H1 (cell line): ENCODE results near the gene EAF2. TPM values are rescaled to one million over a fixed set of nuclear protein-coding genes. Genes with fewer than 3 reads are reported as not detected.
A peak's percentile ranks its signal among the peaks of the same experiment; 100 is the strongest.

Experiments
- CTCF ChIA-PET: fragments of 300-600 bp; sonication (Branson Sonifier 250); formaldehyde crosslinking; loops from one replicate; lab custom pipeline; 2021; ENCODE audit not compliant: partially characterized antibody; lab: Charles Lee
- POLR2A ChIA-PET: fragments of 300-600 bp; sonication (Branson Sonifier 250); formaldehyde crosslinking; loops from one replicate; lab custom pipeline; 2021; ENCODE audit warnings: inconsistent platforms; ENCODE audit not compliant: partially characterized antibody; lab: Charles Lee
- DNase-seq, 2 experiments: peaks; one replicate each; pipeline versions ENCODE4 v3.0.0 to v3.0.0-alpha.2; 2010 to 2022; ENCODE audit warnings: low spot score in 2 of 2, low read depth in 1 of 2, mixed read lengths in 1 of 2
- FAIRE-seq: peaks from 2 replicates; lab custom pipeline; 2011; peaks lifted over from hg19 to GRCh38; lab: Jason Lieb, UNC
- H2AFZ ChIP-seq: 2 replicates; pipeline ENCODE4 v1.8.1; 2012; ENCODE audit warnings: low read length, inconsistent platforms
- H2AK5ac ChIP-seq: 2 replicates; pipeline ENCODE4 v1.6.1; 2013; ENCODE audit warnings: low read depth, low read length
- H2BK120ac ChIP-seq: replicated peaks from 2 replicates; pipeline ENCODE3; 2013; ENCODE audit warnings: low read depth, low read length, inconsistent platforms
- H2BK12ac ChIP-seq: 2 replicates; pipeline ENCODE4 v1.6.1; 2013; ENCODE audit warnings: low read depth, low read length
- H2BK15ac ChIP-seq: 2 replicates; pipeline ENCODE4 v1.6.1; 2013; ENCODE audit warnings: low read length
- H2BK20ac ChIP-seq: 2 replicates; pipeline ENCODE4 v1.6.1; 2013; ENCODE audit warnings: low read length
- H2BK5ac ChIP-seq: 2 replicates; pipeline ENCODE4 v1.6.1; 2013; ENCODE audit warnings: low read depth, low read length
- H3K14ac ChIP-seq: 2 replicates; pipeline ENCODE4 v1.6.1; 2013; ENCODE audit warnings: inconsistent platforms; ENCODE audit not compliant: insufficient read length
- H3K18ac ChIP-seq: 2 replicates; pipeline ENCODE4 v1.6.1; 2013; ENCODE audit warnings: low read length; ENCODE audit errors: extremely low read depth
- H3K23ac ChIP-seq: 2 replicates; pipeline ENCODE4 v1.6.1; 2013; ENCODE audit warnings: inconsistent platforms; ENCODE audit not compliant: insufficient read length
- H3K23me2 ChIP-seq: 2 replicates; pipeline ENCODE4 v1.6.1; 2013; ENCODE audit warnings: low read depth, low read length
- H3K27ac ChIP-seq: 2 replicates; pipeline ENCODE4 v1.6.1; 2011; ENCODE audit warnings: low read depth, low read length, inconsistent platforms
- H3K27me3 ChIP-seq, 4 experiments: replicated peaks in 1 of 4; 1 replicate in 1 of 4; 2 replicates in 3 of 4; pipeline versions ENCODE4 v1.6.1 to v1.8.1; 2011 to 2013; ENCODE audit warnings: low read length in 3 of 4, mild to moderate bottlenecking in 3 of 4, inconsistent platforms in 2 of 4, mixed read lengths in 2 of 4, moderate library complexity in 1 of 4; ENCODE audit not compliant: control insufficient read depth in 3 of 4, insufficient read depth in 3 of 4; ENCODE audit errors: extremely low read depth in 1 of 4
- H3K36me3 ChIP-seq, 4 experiments: 2 replicates each; pipeline versions ENCODE4 v1.6.1 to v1.8.1; 2011 to 2013; ENCODE audit warnings: mild to moderate bottlenecking in 4 of 4, low read length in 3 of 4, moderate library complexity in 2 of 4, control low read depth in 1 of 4, inconsistent platforms in 1 of 4; ENCODE audit not compliant: insufficient read depth in 4 of 4, control insufficient read depth in 2 of 4
- H3K4ac ChIP-seq: replicated peaks from 2 replicates; pipeline ENCODE3; 2013; ENCODE audit warnings: low read length, low read depth, mixed read lengths, inconsistent platforms; ENCODE audit not compliant: insufficient read length
- H3K4me1 ChIP-seq, 4 experiments: replicated peaks in 1 of 4; 1 replicate in 1 of 4; 2 replicates in 3 of 4; pipeline versions ENCODE4 v1.6.1 to v1.8.1; 2011 to 2013; ENCODE audit warnings: low read length in 3 of 4, inconsistent platforms in 2 of 4, mixed read lengths in 1 of 4; ENCODE audit not compliant: insufficient read depth in 4 of 4, control insufficient read depth in 3 of 4
- H3K4me2 ChIP-seq, 2 experiments: 2 replicates each; pipeline versions ENCODE4 v1.6.1 to v1.8.1; 2011 to 2013; ENCODE audit warnings: low read depth in 2 of 2, low read length in 2 of 2, control low read depth in 1 of 2, inconsistent platforms in 1 of 2, mild to moderate bottlenecking in 1 of 2; ENCODE audit not compliant: insufficient read depth in 1 of 2
- H3K4me3 ChIP-seq, 4 experiments: fragments of 200-600, 300-600 bp in 1 of 4; sonication (generic), shearing (Covaris generic), sonication (Bioruptor Twin) in 1 of 4; 2 replicates each; pipeline versions ENCODE4 v1.5.1 to v1.8.1; 2011 to 2016; ENCODE audit warnings: low read length in 4 of 4, low read depth in 3 of 4, control low read depth in 2 of 4, inconsistent platforms in 2 of 4, mild to moderate bottlenecking in 2 of 4, mixed read lengths in 1 of 4, moderate library complexity in 1 of 4; ENCODE audit not compliant: insufficient read depth in 2 of 4; ENCODE audit errors: extremely low read depth in 1 of 4
- H3K56ac ChIP-seq: replicated peaks from 2 replicates; pipeline ENCODE3; 2013; ENCODE audit warnings: low read depth, mild to moderate bottlenecking, mixed read lengths, low read length, inconsistent platforms; ENCODE audit not compliant: insufficient read length
- H3K79me1 ChIP-seq: 2 replicates; pipeline ENCODE4 v1.6.1; 2013; ENCODE audit warnings: low read depth, low read length, control low read depth
- H3K79me2 ChIP-seq, 2 experiments: 2 replicates each; pipeline versions ENCODE4 v1.6.1 to v1.8.1; 2012 to 2013; ENCODE audit warnings: low read length in 2 of 2, mild to moderate bottlenecking in 2 of 2, inconsistent platforms in 1 of 2; ENCODE audit not compliant: insufficient read depth in 2 of 2, control insufficient read depth in 1 of 2
- H3K9ac ChIP-seq, 4 experiments: replicated peaks in 1 of 4; 1 replicate in 1 of 4; 2 replicates in 3 of 4; pipeline versions ENCODE4 v1.6.1 to v1.8.1; 2011 to 2013; ENCODE audit warnings: low read depth in 3 of 4, low read length in 3 of 4, control low read depth in 2 of 4, mild to moderate bottlenecking in 2 of 4, moderate library complexity in 2 of 4, inconsistent platforms in 1 of 4; ENCODE audit errors: extremely low read depth in 1 of 4
- H3K9me3 ChIP-seq, 2 experiments: 2 replicates each; pipeline versions ENCODE4 v1.6.1 to v1.8.1; 2012 to 2013; ENCODE audit warnings: mild to moderate bottlenecking in 2 of 2, moderate library complexity in 2 of 2, control low read depth in 1 of 2, inconsistent platforms in 1 of 2, low read depth in 1 of 2, low read length in 1 of 2, mixed read lengths in 1 of 2; ENCODE audit not compliant: insufficient read depth in 2 of 2
- H4K20me1 ChIP-seq, 2 experiments: replicated peaks in 1 of 2; 2 replicates each; pipeline versions ENCODE3 to v1.8.1; 2011 to 2013; ENCODE audit warnings: inconsistent platforms in 2 of 2, low read length in 2 of 2, mild to moderate bottlenecking in 1 of 2; ENCODE audit not compliant: insufficient read depth in 2 of 2, control insufficient read depth in 1 of 2
- H4K5ac ChIP-seq: 2 replicates; pipeline ENCODE4 v1.6.1; 2013; ENCODE audit warnings: low read length, low read depth, mixed read lengths, inconsistent platforms; ENCODE audit not compliant: insufficient read length
- H4K8ac ChIP-seq: 2 replicates; pipeline ENCODE4 v1.8.0; 2013; ENCODE audit warnings: mild to moderate bottlenecking, moderate library complexity, low read length, inconsistent platforms; ENCODE audit not compliant: insufficient read depth; ENCODE audit errors: extremely low read depth
- H4K91ac ChIP-seq: replicated peaks from 2 replicates; pipeline ENCODE3; 2013; ENCODE audit warnings: low read length, mixed read lengths, inconsistent platforms; ENCODE audit not compliant: insufficient read length
- CTCF ChIP-seq, 3 experiments: IDR thresholded peaks; 1 replicate in 2 of 3; 2 replicates in 1 of 3; pipeline versions ENCODE4 v1.5.1 to v1.6.1; 2011; ENCODE audit warnings: low read length in 3 of 3, mild to moderate bottlenecking in 3 of 3, inconsistent platforms in 2 of 3, low read depth in 1 of 3, moderate library complexity in 1 of 3; ENCODE audit not compliant: insufficient read depth in 1 of 3; ENCODE audit errors: control extremely low read depth in 1 of 3
- KDM1A ChIP-seq: fragments of 200-600, 300-600 bp; sonication (generic); IDR thresholded peaks from 2 replicates; pipeline ENCODE4 v1.7.1; 2016; ENCODE audit warnings: mild to moderate bottlenecking, low read length, borderline replicate concordance
- RAD21 ChIP-seq, 2 experiments: IDR thresholded peaks in 1 of 2; conservative IDR thresholded peaks in 1 of 2; 2 replicates each; pipeline ENCODE4 v1.6.1; 2011; ENCODE audit warnings: low read depth in 2 of 2, low read length in 2 of 2, improper control_type of control experiment in 1 of 2, inconsistent platforms in 1 of 2, mild to moderate bottlenecking in 1 of 2, moderate library complexity in 1 of 2
- WGBS, 2 experiments: shearing (Covaris generic) in 1 of 2; methylation state at CpG; one replicate each; pipeline versions ENCODE4 v1.1.6 to v1.1.7; 2013 to 2015; ENCODE audit warnings: low lambda C conversion rate in 2 of 2, mixed read lengths in 2 of 2, inconsistent platforms in 1 of 2, low coverage in 1 of 2, missing lambda C conversion rate in 1 of 2; ENCODE audit not compliant: insufficient replicate concordance in 2 of 2, insufficient coverage in 1 of 2, insufficient read length in 1 of 2; ENCODE audit errors: extremely low coverage in 1 of 2, missing lambda C conversion rate in 1 of 2; 5-methylcytosine and 5-hydroxymethylcytosine counted together
- polyA plus RNA-seq, 7 experiments: library from polyadenylated mRNA; depleted of rRNA in 3 of 7; stranded (reverse) in 5 of 7; unstranded in 2 of 7; fragments of >200 nt in 5 of 7; fragments of 200-250 nt in 2 of 7; gene quantifications; 1 replicate in 5 of 7; 2 replicates in 1 of 7; 4 replicates in 1 of 7; pipeline versions ENCODE4 v1.2.1 to v1.2.3, GENCODE V29; 2011 to 2013; ENCODE audit warnings: missing spikeins in 2 of 7, mixed read lengths in 2 of 7
- total RNA-seq: library from RNA; stranded (reverse); fragmentation: NEBNext Ultra II Directional; extraction: Animal tissue kit (Norgen Biotek cat#: 25700); gene quantifications from 2 replicates; pipeline ENCODE4 v1.2.1, GENCODE V29; 2021

Gene EAF2
- total and polyA plus RNA-seq, 2 of the 8 experiments (the other 6 are each of a cell fraction or from before 2014, with no cell fraction given), result 3.6 to 6.6 TPM

- no peaks in the 10 kb centered on the region; a peak in 1 of 8 replicates for H3K36me3 ChIP-seq
- H3K4me1 ChIP-seq, result no peaks in the 10 kb centered on the region
- H2BK120ac ChIP-seq, result no peak overlapping the region
- no peak overlapping the region for H3K14ac ChIP-seq
- no peaks in the 10 kb centered on the region for H3K79me1 ChIP-seq
- H3K23me2 ChIP-seq, result no peaks in the 10 kb centered on the region
- no peak overlapping the region for H3K23ac ChIP-seq
- no peak overlapping the region for H2AK5ac ChIP-seq
- WGBS, 2 experiments, result 26% methylated on average over 5 of the region's 5 CpGs; no CpG with 5 or more reads in 1 of the 2 experiments
- no peak overlapping the region for H3K9ac ChIP-seq
- H3K4me3 ChIP-seq, result no peak overlapping the region
- no peak overlapping the region for H4K91ac ChIP-seq
- no peaks in the 10 kb centered on the region for H3K9me3 ChIP-seq
- H2AFZ ChIP-seq, result no peak overlapping the region
- H2BK5ac ChIP-seq, result no peak overlapping the region
- no peak overlapping the region for H3K18ac ChIP-seq
- H2BK12ac ChIP-seq, result no peak overlapping the region
- no peak overlapping the region for H3K4ac ChIP-seq
- no peaks in the 10 kb centered on the region for H4K20me1 ChIP-seq
- H2BK15ac ChIP-seq, result no peak overlapping the region
- no peak for DNase-seq
- no peak overlapping the region for H4K5ac ChIP-seq
- POLR2A ChIA-PET, result no interaction called here
- H2BK20ac ChIP-seq, result no peak overlapping the region
- no peaks in the 10 kb centered on the region for H3K79me2 ChIP-seq
- no peak overlapping the region for H3K4me2 ChIP-seq
- peak; percentile 84 for FAIRE-seq
- H3K56ac ChIP-seq, result no peak overlapping the region
- no peaks in the 10 kb centered on the region for H3K27me3 ChIP-seq
- TF ChIP-seq CTCF (IDR thresholded peaks at IDR 0.05; ENCODE audit: control extremely low read depth in 1 of 3, insufficient read depth in 1 of 3, low read depth in 1 of 3, low read length in 3 of 3) (peak in 2 of 3 experiments; percentile 51 to 70; a peak in 2 of 4 replicates), KDM1A (no peak), RAD21 (IDR thresholded peaks at IDR 0.05 in 1 of 2, conservative IDR thresholded peaks at IDR 0.05 in 1 of 2; ENCODE audit: low read depth in 2 of 2, low read length in 2 of 2) (peak; percentile 79 to 82)
- no peak overlapping the region for H3K27ac ChIP-seq
- no peak overlapping the region for H4K8ac ChIP-seq
- CTCF ChIA-PET, result no interaction called here
Measured at GRCh38 chr3:121855555-121855954, 20.5 kb downstream of the EAF2 start.
